ENCODE results near the gene SESN3.
"Not testable (repeated sequence)": the region's sequence is repeated elsewhere in the genome, so short reads cannot be mapped to it uniquely, and the experiment has no call there.

The SESN3 gene

DNA sequence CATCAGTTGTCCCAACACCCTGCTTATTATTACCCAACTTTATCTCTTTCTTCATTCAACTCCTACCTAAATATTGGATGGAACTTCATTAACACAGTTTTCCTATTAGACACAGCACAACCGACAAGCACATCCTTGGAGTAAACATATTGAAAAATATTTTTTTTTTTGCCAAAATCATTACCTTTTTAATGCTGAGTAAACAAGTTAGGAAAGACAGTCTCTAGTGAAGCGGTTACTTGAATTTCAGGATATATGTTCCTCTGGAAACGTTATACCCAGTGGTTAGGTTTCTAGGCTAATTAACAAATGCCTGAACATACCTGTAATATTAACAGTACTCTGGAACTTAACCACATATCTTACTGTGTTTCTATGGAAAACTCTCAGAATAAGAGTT lies 11.4 kb downstream of the SESN3 start:
- no peak for DNase-seq (ENCODE audit: low read depth)

DNA sequence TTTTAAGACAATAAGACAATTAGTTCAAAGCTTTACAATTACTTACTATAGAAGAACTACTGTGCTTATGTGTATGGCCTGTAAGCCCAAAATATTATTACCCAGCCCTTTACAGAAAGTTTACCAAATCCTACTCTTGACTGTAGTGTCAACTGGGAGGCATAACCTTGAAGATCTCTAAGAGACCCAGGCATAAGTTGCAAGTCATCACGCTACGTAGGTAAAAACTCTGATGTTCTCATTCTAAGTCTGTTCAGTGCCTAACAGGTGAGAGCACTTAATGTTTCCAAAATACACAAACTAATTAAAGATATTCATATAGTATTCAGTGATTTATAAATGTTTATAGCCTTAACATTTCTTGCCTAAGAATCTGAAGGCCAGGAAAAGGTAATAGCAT lies 12.9 kb downstream of the SESN3 start:
- no peak for DNase-seq (ENCODE audit: low read depth)

DNA sequence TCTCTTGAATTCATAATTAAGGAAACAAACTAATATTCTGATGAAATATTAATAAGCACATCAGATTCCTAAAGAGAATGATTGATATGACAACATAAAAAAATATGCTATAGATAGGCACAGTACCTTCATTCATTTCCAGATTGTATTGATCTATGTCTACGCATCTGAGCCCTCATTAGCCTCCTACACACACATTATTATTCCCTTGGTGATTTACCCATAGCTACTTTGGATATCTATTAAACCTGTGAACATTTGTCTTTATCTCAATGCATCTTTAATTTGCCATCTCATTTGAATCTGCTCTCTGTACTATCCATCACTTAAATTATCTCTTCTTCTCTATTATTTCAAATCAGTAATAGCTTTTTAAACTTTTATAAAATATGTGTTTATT lies 18.4 kb downstream of the SESN3 start:
- no peak for DNase-seq (ENCODE audit: low read depth)

DNA sequence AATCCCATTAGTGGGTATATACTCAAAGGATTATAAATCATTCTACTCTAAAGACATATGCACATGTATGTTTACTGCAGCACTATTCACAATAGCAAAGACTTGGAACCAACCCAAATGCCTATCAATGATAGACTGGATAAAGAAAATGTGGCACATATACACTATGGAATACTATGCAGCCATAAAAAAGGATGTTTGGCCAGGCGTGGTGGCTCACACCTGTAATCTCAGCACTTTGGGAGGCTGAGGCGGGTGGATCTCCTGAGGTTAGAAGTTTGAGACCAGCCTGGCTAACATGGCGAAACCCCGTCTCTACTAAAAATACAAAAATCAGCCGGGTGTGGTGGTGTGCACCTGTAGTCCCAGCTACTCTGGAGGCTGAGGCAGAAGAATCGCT lies 21.5 kb downstream of the SESN3 start:
- not testable (repeated sequence) for DNase-seq (ENCODE audit: low read depth)

DNA sequence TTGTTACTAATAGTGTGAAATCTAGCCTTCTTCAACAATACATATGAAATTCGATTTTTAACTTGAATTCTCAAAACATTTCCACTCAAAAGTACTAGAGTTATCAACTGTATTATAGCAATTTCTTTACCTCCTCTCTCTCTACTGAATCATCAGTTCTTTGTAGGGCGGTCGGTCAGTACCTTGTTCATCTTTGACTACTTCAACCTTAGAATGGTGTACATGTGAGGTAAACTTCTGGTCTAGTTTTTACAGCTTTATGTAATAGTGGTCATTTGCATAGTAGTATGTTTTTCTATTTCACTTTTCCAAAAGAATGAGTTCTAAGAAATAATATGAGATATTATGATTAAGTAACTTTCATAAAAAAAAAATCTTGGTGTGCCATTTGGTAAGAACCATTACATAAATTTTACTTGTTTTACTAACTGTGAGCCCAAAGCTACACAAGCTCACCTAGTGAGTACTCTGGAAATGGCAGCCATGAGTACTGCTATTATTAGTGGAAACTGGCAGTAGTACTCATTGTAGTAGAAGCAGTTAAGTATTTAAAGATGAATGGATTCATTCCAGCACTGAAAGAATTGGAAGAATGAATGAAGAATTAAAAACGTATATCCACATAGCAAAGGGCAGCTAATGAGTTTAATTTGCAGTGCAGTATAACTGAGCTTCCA lies 30.1 kb downstream of the SESN3 start:
- no peak for DNase-seq (ENCODE audit: low read depth)

DNA sequence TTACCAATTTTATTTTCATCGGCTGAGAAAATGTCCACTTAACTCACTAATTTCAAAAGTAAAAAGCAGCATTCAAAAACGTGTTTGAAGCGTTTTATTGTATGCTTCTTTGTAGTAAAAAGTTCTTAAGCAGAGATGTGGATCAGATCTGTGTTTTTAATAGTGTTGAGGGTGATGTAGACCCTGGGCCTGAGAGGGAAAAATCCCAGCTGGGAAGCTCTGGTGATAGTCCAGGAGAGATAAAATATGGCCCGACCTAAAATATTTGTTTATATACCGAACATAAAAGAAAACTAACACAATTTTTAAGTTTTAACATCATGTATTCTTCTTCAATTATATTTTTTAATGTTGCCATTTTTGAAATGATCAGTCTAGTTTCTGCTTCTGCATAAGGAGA lies 35.2 kb downstream of the SESN3 start:
- no peak for DNase-seq (ENCODE audit: low read depth)

DNA sequence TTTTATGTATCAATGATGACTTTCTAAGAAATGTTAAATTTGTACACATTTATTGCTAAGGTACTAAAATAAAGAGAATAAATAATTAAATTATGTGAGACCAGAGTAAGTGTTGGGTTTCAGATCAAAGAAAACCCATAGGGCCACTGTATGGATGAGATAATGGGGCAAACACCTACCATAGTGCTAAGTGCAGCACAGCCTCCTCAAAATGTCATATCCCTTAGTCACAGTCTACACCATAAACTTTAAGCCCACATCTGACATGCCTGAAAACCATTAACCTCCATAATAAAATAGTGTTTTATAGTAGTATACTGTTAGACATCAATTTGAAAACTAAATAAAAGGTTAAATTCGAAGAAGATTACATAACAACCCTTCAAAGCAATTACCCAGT lies 37.5 kb downstream of the SESN3 start:
- no peak for DNase-seq (ENCODE audit: low read depth)

DNA sequence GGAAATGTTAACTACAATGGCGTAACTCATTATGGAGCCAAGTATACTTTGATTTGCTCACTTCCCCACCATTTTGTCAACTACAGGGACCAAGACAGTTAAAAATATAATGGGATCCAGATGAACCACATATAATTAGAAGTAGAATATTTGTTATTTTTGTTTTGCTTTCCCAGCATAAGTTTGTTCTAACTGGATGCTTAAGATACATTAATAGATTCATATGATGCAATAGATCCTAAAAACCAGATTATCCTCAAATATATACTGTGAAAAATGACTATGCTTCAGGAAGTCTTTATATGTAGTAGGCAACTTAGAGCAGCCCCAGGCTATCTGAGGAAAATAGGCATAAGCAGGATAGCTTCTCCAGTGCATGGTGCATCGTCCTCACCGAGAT lies 38.3 kb downstream of the SESN3 start:
- peak; percentile 35 for DNase-seq (ENCODE audit: low read depth)

DNA sequence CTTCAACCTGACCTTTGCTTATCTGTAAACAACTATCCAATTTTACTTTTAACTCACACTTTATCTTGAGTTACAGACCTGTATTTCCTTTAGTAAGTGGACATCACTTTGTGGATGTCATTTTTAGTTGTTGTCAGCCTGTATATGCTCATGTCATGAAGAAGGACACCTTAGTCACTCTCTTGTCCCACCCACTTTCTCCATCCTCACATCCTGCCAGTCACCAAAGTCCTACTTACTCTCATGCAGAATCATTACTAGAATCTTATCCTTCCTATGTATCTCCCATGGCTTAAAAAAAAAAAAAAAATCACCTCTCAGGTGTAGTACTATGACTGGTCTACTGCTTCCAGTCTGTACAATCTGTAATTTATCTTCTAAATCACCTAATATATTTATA lies 43.3 kb downstream of the SESN3 start:
- no peak for DNase-seq (ENCODE audit: low read depth)

DNA sequence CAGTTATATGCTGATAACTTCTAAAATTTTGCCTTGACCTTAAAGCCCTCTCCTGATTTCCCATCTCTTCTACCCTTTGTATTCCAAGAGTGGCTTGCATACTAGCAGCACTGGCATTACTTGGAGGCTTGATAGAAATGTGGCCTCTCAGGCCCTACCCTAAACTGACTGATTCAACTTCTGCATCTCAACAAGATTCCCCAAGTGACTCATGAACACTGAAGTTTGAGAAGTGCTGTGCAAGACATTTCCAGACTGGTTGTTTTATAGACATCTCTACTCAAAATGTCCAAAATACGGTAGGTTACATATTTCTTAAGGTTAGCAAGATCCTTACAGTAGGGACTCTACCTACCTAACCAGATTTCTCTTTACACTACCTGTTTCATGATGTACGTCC lies 48.6 kb downstream of the SESN3 start:
- DNase-seq (ENCODE audit: low read depth), result no peak

DNA sequence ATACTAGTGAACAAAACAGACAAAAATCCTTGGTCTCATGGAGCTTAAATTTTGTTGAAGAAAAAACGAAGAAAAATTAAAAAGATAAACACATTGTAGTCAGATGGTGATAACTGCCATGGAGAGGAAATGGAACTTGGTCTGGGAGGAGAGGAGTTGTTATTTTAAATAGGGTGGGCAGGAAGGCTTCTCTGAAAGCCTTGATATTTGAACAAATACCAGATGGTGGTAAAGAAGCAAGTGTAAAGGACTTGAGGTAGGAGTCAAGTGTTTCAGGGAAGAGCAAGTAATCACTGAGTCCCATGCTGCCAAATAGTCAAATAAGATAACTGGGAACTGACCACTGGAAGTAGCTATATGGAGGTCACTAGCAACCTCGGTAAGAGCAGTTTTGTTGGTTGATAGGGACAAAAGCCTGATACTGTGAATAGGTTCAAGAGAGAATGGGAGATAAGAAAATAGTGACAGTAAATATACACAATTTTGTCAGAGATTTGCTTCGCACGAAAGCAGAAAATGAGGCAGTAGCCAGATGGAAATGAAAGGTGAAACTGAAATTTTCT lies 55.1 kb downstream of the SESN3 start:
- DNase-seq (ENCODE audit: low read depth), result no peak

DNA sequence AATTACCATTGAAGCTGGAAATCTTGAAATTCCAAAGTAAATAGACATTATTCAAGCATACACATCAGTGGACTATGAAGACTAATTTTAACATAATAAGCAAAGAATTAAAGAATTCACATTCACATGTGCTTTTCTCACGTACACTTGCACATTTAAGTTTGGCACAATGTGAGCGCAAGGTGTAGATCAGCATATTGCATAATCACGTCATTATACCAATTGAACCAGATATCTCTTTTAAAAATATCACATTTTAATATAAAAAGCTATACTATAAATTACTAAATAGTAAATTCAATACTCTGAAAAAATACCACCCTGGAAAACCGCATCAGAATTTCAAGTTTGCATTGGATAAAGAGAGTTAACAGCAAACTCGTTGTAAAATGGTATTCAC lies 60.7 kb downstream of the SESN3 start:
- no peak for DNase-seq (ENCODE audit: low read depth)

DNA sequence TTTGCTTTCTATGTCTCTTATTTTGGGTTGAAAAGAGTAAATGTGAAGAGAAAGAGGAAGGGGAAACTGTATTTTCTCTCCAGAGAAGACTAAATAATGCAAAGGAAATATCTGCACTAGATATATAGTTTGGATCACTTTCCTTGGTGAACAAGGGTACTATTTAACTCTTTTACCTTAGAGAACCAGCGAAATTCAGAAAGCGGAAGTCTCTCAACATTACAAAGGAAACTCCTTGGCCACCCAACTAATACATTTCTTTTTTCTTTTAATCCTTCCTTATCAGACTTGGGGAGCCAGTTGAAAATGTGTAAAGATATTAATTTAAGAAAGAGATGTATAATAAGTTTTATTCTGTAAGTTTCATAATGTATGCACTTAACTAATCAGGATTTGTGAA lies 64.2 kb downstream of the SESN3 start:
- DNase-seq (ENCODE audit: low read depth), result no peak

DNA sequence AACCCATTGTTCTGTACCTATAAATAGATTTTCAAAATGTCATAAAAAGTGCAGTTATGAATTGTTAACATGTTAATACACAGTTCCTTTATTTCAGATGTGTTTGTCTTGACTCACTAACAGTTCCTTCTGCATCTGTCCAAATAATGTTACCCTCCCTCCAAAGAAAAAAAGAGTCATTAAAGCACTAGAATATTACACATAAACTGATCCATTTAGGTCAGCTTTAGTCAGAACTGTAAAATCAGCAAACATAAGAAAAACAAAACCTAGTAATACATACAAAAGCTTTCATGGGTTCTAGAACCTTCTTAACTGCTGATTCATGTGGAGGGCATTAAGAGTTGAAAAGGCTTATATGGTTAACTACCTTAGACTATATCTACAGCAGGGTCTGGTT lies 65.4 kb downstream of the SESN3 start:
- no peak for DNase-seq (ENCODE audit: low read depth)

DNA sequence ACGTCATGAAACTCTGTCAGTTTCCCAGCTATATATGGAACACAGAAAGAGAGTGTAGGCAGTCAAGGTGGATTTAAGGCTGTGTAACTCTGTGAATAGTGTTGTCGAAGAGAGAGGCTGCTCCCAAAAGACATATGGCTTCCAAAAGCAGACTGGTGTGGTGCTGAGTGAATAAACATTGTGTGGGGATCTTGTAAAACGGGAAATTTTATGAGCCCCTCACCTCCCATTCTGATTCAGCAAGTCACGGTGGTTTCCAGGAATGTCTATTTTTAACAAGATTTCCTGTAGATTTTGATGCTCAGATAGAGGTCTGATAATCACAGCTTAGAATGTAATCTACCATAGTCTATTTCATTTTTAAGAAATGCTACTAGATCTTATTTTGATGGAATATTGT lies 67.9 kb downstream of the SESN3 start:
- no peak for DNase-seq (ENCODE audit: low read depth)

DNA sequence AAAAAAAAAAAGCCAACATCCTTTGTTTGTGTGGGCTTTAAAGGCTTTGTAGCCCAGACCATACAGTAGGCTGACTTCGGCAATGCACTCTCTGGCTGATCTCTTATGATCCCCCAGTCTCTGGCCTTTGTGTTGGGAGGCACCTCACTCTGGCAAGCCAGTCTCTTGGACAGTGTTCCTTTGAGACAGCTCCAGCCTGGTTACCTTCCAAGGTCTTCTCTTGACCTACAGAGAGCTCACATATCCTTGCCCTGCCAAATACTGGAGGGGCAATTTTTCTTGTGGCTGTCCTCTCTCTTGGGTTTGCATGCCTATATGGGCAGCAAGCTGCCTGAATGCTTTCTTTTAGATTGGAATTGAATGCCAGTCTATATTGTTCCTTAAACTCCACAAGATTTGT lies 69.8 kb downstream of the SESN3 start:
- DNase-seq (ENCODE audit: low read depth), result no peak

DNA sequence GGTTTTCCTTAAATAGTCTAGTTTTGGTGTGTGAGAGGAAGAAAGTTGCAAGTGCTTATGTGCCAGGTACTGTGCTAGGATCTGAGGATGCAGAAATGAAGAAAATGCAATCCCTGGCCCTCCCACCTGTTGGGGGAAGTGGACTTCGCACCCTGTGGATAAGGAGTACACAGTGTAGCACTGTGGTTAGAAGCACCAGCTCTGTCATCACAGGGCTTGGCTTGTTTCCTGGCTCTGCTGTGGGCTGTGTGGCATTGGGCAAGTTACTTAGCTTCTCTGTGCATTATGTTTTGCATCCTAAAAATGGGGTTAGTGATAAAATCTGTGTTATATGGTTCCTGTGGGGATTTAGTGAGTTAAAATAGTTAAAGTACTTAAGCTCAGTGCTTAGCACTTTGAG lies 73.2 kb downstream of the SESN3 start:
- no peak for DNase-seq (ENCODE audit: low read depth)

DNA sequence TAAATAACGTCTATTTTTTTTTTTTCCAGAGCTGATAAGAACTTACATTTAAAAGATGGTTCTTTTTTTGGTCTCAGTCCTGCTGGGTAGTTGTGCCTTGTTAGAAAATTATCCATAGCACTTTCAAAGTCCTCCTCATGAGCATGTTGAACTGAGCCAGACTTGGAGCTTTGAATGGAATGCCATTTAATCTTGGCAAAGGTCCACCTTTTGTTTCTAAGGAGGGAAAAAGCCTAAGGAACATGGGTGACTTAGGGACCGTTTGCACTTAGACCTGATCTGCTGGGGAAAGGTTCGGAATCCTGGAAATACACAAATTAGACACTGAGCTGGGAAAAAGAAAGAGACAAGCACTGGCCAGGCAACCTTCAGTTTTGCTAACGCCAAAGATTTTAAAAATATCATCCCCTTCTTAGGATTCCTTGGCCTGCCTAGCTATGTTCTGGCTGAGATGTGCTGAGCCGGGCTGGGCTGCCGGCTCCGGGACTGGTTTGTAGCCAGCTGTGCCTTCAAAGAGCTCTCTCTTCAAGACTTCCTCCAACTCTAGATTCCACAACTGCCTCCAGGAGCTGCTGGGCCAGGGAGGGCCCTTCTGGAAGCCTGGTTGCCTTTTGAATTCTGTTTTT lies 74.0 kb downstream of the SESN3 start:
- peak; percentile 23 for DNase-seq (ENCODE audit: low read depth)

DNA sequence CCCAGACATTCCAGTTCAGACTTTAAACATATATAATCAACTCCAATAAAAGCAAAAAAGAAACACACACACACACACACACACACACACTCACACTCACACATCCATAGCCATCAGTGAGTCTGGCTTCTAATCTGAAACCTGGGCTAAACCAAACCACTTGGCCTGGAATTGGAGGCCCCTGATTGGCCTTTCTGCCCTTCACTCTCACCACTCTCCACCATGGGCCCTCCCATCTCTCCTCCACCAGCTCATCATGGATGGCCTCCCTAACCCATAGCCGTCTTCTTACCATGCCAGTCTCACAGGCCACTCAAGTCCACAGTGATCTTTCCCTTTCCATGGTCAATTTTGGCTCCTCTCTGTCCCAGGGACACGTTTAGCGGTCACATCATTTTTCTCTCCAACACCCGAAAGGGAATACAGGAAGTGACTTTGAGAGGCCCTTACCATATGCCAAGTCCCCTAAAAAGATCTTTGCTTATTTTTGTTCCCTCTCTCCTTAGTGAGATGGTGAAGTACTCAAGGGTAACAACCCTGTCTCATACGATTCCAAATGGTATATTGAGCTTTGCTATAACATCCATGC lies 74.8 kb downstream of the SESN3 start:
- DNase-seq (ENCODE audit: low read depth), result no peak

DNA sequence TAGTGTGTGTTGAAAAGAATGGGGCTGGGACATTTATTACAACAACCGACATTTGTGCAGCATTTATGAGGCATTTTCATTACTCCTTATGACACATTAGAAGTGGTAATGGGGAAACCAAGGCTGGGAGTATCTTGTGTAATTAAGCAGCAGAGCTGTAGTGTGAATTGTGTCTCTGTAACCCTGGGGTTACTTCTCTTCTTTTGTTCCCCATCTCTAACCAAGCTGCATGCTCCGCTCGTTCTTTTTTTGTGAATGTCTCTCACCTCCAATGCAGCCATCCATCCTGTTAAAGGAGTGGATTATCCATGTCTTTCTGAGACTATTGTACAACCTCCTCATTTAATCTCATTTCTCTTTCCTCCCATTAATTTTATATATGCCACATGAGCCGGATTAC lies 75.6 kb downstream of the SESN3 start:
- no peak for DNase-seq (ENCODE audit: low read depth)

DNA sequence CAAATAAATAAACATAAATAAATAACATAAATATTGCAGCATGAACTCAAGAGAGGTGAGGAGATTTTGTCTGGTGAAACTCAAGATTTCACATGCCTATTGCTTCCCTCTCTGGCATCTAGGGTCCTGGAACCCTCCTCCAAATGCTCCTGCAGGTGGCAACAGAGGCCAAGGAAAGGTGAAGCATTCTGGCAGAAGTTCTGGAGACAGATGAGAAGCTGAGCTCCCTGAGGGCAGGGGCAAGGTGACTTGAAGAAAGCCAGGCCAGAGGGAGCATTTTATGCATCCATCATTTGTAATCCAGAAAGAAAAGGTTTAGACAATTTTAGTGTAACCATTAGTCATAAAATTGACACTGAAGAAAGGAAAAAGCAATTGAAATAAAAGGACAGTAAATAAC lies 76.5 kb downstream of the SESN3 start:
- DNase-seq (ENCODE audit: low read depth), result peak; percentile 40

DNA sequence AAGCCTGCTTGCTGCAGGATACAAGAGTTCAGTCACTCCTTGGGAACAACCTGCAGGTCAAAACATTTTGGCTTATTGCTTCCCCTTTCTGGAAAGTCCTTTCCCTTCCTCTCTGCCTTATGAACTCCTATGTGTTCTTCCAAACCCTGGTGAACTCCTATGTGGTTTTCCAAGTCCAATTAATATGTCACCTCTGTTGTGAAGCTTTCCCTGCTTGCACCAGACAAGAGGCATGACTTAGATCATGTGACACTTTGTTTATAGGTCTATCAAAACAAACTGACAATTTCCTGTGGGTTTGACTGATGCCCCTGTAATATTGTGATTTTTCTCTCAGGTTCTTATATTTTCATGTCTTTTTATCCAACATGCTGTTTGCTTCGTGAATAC lies 77.2 kb downstream of the SESN3 start:
- no peak for DNase-seq (ENCODE audit: low read depth)
